GM19351 (cell line): ENCODE results near the gene RAB8A.
"Not testable (repeated sequence)": the region's sequence is repeated elsewhere in the genome, so short reads cannot be mapped to it uniquely, and the experiment has no call there.

Source experiments
- ATAC-seq: cut with Tn5 transposase; IDR thresholded peaks from one replicate; pipeline ENCODE4 v1.9.1; 2021; ENCODE audit warnings: mild to moderate bottlenecking, moderate library complexity; ENCODE audit not compliant: unreplicated experiment

RAB8A gene

GRCh38 chr19:16106121-16106520 is 5.6 kb upstream of the RAB8A start:
- no peak for ATAC-seq

GRCh38 chr19:16111909-16112752 is 442 bp downstream of the RAB8A start:
- ATAC-seq: no peak

- ATAC-seq: no peak
Observed at GRCh38 chr19:16112778-16113177, 1.1 kb downstream of the RAB8A start.

GRCh38 chr19:16113727-16114126 is 2.0 kb downstream of the RAB8A start:
- ATAC-seq: no peak

GRCh38 chr19:16115301-16116039 is 3.8 kb downstream of the RAB8A start:
- no peak for ATAC-seq

GRCh38 chr19:16116067-16116466 is 4.4 kb downstream of the RAB8A start:
- no peak for ATAC-seq

- ATAC-seq: no peak
Observed at GRCh38 chr19:16117594-16118033, 5.9 kb downstream of the RAB8A start.

GRCh38 chr19:16118489-16119033 is 6.9 kb downstream of the RAB8A start:
- ATAC-seq: peak; percentile 85

GRCh38 chr19:16119075-16119857 is 7.6 kb downstream of the RAB8A start:
- ATAC-seq: not testable (repeated sequence)

- no peak for ATAC-seq
Observed at GRCh38 chr19:16121141-16121540, 9.5 kb downstream of the RAB8A start.

GRCh38 chr19:16121967-16122366 is 10.3 kb downstream of the RAB8A start:
- no peak for ATAC-seq

- ATAC-seq: no peak
Observed at GRCh38 chr19:16124953-16125352, 13.3 kb downstream of the RAB8A start.

GRCh38 chr19:16125737-16126495 is 14.2 kb downstream of the RAB8A start:
- no peak for ATAC-seq

- ATAC-seq: no peak
Observed at GRCh38 chr19:16127080-16127479, 15.4 kb downstream of the RAB8A start.

- ATAC-seq: no peak
Observed at GRCh38 chr19:16127776-16128371, 16.2 kb downstream of the RAB8A start.

- ATAC-seq: no peak
Observed at GRCh38 chr19:16131648-16132047, 20.0 kb downstream of the RAB8A start.

- no peak for ATAC-seq
Observed at GRCh38 chr19:16133818-16134217, 22.1 kb downstream of the RAB8A start.

GRCh38 chr19:16134510-16134909 is 22.8 kb downstream of the RAB8A start:
- ATAC-seq: no peak

- no peak for ATAC-seq
Observed at GRCh38 chr19:16135430-16136127, 23.9 kb downstream of the RAB8A start.
